ENCODE results near the gene POC1A. TPM values are rescaled to one million over a fixed set of nuclear protein-coding genes. Genes with fewer than 3 reads are reported as not detected.

The POC1A gene
- total and polyA plus RNA-seq, 3 donors from 2014 or later, result 16.7 to 36.1 (median 21.7) TPM

- intact Hi-C loops (cut with DNase I; ENCODE audit: low total_unique reads), result no loop called here
- H3K27me3 ChIP-seq, result no peaks in the 10 kb centered on the region
- WGBS, 2 donors, result 91 to 92% methylated on average over 14 of the region's 14 CpGs
- no peaks in the 10 kb centered on the region for H3K9me3 ChIP-seq
- H3K4me3 ChIP-seq, result no peak overlapping the region
- DNase-seq, result no peak
- H3K36me3 ChIP-seq (ENCODE audit: low read depth, missing control alignments), result no peaks in the 10 kb centered on the region
- TF ChIP-seq POLR2A (IDR thresholded peaks at IDR 0.05), result no peak
- no peak for TF ChIP-seq CTCF (IDR thresholded peaks at IDR 0.05)
- H3K4me1 ChIP-seq, result peaks cover 10% of the 10 kb centered on the region
- H3K27ac ChIP-seq, result no peak overlapping the region
Observed at GRCh38 chr3:52175416-52176179, 21.4 kb upstream of the POC1A start.

GRCh38 chr3:52174896-52175295 is 20.7 kb upstream of the POC1A start:
- no peak for TF ChIP-seq POLR2A (IDR thresholded peaks at IDR 0.05)
- TF ChIP-seq CTCF (IDR thresholded peaks at IDR 0.05), result no peak
- H3K27me3 ChIP-seq, result no peaks in the 10 kb centered on the region
- H3K4me1 ChIP-seq, result peaks cover 10% of the 10 kb centered on the region
- 88 to 93% methylated on average over 8 to 9 of the region's 9 CpGs for WGBS, 2 donors
- no peak for DNase-seq
- H3K27ac ChIP-seq, result no peak overlapping the region
- intact Hi-C loops (cut with DNase I; ENCODE audit: low total_unique reads), result no loop called here
- no peaks in the 10 kb centered on the region for H3K36me3 ChIP-seq (ENCODE audit: low read depth, missing control alignments)
- H3K4me3 ChIP-seq, result no peak overlapping the region
- H3K9me3 ChIP-seq, result no peaks in the 10 kb centered on the region

GRCh38 chr3:52173101-52173500 is 18.9 kb upstream of the POC1A start:
- Histone ChIP-seq H3K36me3 (ENCODE audit: low read depth, missing control alignments) (no peaks in the 10 kb centered on the region), H3K27ac (no peak overlapping the region), H3K4me1 (peaks cover 10% of the 10 kb centered on the region), H3K9me3 (no peaks in the 10 kb centered on the region), H3K4me3 (no peak overlapping the region), H3K27me3 (no peaks in the 10 kb centered on the region)
- intact Hi-C loops (cut with DNase I; ENCODE audit: low total_unique reads), result no loop called here
- no peak for DNase-seq
- 100% methylated on average over 1 of the region's 1 CpG for WGBS, 2 donors
- TF ChIP-seq CTCF (IDR thresholded peaks at IDR 0.05) (no peak), POLR2A (IDR thresholded peaks at IDR 0.05) (no peak)

GRCh38 chr3:52172262-52172757 is 18.1 kb upstream of the POC1A start:
- H3K36me3 ChIP-seq (ENCODE audit: low read depth, missing control alignments), result no peaks in the 10 kb centered on the region
- intact Hi-C loops (cut with DNase I; ENCODE audit: low total_unique reads), result no loop called here
- no peaks in the 10 kb centered on the region for H3K9me3 ChIP-seq
- 93 to 94% methylated on average over 3 to 5 of the region's 5 CpGs for WGBS, 2 donors
- H3K27me3 ChIP-seq, result no peaks in the 10 kb centered on the region
- DNase-seq, result no peak
- TF ChIP-seq CTCF (IDR thresholded peaks at IDR 0.05) (no peak), POLR2A (IDR thresholded peaks at IDR 0.05) (no peak)
- H3K4me3 ChIP-seq, result no peak overlapping the region
- H3K4me1 ChIP-seq, result peaks cover 7% of the 10 kb centered on the region
- H3K27ac ChIP-seq, result no peak overlapping the region

All from testis (tissue), 3 donors.